Effector memory CD4-positive, alpha-beta T cell (primary cell): ENCODE results near the gene SETBP1.

Experiments
- DNase-seq, 3 donors: peaks; one replicate each; pipeline ENCODE4 v3.0.0-alpha.2; 2020
- H3K27ac ChIP-seq: 2 replicates; pipeline ENCODE4 v1.7.0; 2013; ENCODE audit warnings: mild to moderate bottlenecking, low read length, moderate library complexity; ENCODE audit not compliant: insufficient read depth, poor library complexity, severe bottlenecking
- H3K27me3 ChIP-seq: replicated peaks from 2 replicates; pipeline ENCODE4 v1.7.0; 2013; ENCODE audit warnings: mild to moderate bottlenecking, low read length; ENCODE audit not compliant: insufficient read depth, control insufficient read depth, poor library complexity, severe bottlenecking
- H3K36me3 ChIP-seq: 2 replicates; pipeline ENCODE4 v1.7.0; 2013; ENCODE audit warnings: mild to moderate bottlenecking, low read length, moderate library complexity; ENCODE audit not compliant: control insufficient read depth, insufficient read depth
- H3K4me1 ChIP-seq: 2 replicates; pipeline ENCODE4 v1.7.0; 2013; ENCODE audit warnings: low read length, mild to moderate bottlenecking; ENCODE audit not compliant: control insufficient read depth, insufficient read depth, poor library complexity, severe bottlenecking
- H3K4me3 ChIP-seq: 2 replicates; pipeline ENCODE4 v1.7.0; 2013; ENCODE audit warnings: low read length, low read depth, mild to moderate bottlenecking; ENCODE audit not compliant: insufficient read depth, poor library complexity, severe bottlenecking
- H3K9me3 ChIP-seq: 2 replicates; pipeline ENCODE4 v1.7.0; 2013; ENCODE audit warnings: mild to moderate bottlenecking, low read length, moderate library complexity; ENCODE audit not compliant: control insufficient read depth

SETBP1 gene

GRCh38 chr18:44804033-44804432 is 123.3 kb downstream of the SETBP1 start:
- Histone ChIP-seq H3K27me3 (no peaks in the 10 kb centered on the region), H3K4me3 (no peak overlapping the region), H3K36me3 (no peaks in the 10 kb centered on the region), H3K27ac (no peak overlapping the region), H3K9me3 (no peaks in the 10 kb centered on the region), H3K4me1 (no peaks in the 10 kb centered on the region)
- no peak for DNase-seq

DNA sequence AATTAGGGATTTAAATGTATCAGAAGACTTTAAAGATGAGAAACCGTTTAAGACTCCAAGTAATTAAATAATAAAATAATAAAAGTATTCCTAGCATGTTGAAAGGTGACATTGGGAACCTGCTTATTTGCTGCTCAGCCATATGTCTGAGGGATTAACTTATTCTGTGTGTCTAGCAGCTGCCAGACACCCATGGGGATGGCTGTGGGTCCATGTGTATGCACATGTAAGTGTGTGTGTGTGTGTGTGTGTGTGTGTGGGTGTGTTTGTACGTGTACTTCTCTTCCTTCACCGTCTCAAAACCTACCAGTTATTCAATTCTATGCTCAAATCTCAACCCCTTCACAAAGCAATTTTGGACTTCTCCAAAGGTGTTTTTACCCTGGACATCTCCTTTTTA is 124.5 kb downstream of the SETBP1 start:
- no peak for DNase-seq
- Histone ChIP-seq H3K27me3 (no peaks in the 10 kb centered on the region), H3K4me1 (no peaks in the 10 kb centered on the region), H3K4me3 (no peak overlapping the region), H3K36me3 (no peaks in the 10 kb centered on the region), H3K9me3 (no peaks in the 10 kb centered on the region), H3K27ac (no peak overlapping the region)

DNA sequence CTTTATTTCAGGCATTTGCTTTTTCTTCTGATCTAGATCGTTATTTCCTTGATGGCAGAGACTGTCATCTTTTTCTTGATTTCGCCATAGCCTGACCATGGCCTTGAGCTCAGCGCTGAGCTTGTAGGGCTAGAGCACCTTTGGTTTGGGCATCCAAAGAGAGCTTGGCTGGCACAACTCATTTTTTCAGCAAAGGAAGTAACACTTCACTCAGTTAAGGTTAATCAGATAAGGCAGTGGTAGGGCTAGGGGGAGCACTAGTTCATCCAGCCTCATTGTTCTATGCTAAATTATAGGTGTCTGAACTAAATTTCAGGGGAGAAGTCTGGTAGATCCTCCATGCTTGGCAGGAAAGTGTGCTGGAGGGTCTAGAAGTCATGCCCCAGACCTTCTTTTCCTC is 125.0 kb downstream of the SETBP1 start:
- DNase-seq: no peak
- H3K36me3 ChIP-seq: no peaks in the 10 kb centered on the region

DNA sequence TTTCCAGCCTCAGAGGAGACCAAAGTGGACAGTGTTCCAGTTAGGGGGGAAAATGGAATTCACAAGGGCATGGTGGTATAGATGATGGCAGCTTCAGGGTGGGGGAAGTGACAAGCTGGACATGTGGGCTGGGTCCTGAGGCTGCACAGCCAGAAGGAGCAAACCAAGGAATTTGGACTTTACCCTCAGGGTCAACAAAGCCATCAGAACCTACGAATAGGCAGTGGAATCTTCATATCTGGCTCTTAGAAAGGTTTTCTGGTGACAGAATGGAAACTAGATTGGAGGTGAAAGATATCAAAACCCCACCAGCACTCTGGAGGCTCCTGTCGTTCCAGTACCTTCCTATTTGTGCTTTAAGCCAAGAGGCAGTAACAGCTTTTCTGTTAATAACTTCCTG is 127.1 kb downstream of the SETBP1 start:
- H3K4me3 ChIP-seq: no peak overlapping the region

More for the DNA sequence above, 125.0 kb downstream of the SETBP1 start:
- Histone ChIP-seq H3K27me3 (no peaks in the 10 kb centered on the region), H3K27ac (no peak overlapping the region), H3K4me1 (no peaks in the 10 kb centered on the region), H3K9me3 (no peaks in the 10 kb centered on the region), H3K4me3 (no peak overlapping the region)

GRCh38 chr18:44811572-44812125 is 131.0 kb downstream of the SETBP1 start:
- H3K4me3 ChIP-seq: no peak overlapping the region
- H3K4me1 ChIP-seq: no peaks in the 10 kb centered on the region
- no peaks in the 10 kb centered on the region for H3K36me3 ChIP-seq
- DNase-seq: no peak
- H3K9me3 ChIP-seq: no peaks in the 10 kb centered on the region
- no peaks in the 10 kb centered on the region for H3K27me3 ChIP-seq
- no peak overlapping the region for H3K27ac ChIP-seq

More for the DNA sequence above, 127.1 kb downstream of the SETBP1 start:
- Histone ChIP-seq H3K36me3 (no peaks in the 10 kb centered on the region), H3K27me3 (no peaks in the 10 kb centered on the region), H3K9me3 (no peaks in the 10 kb centered on the region), H3K4me1 (no peaks in the 10 kb centered on the region), H3K27ac (no peak overlapping the region)
- DNase-seq: no peak

- Histone ChIP-seq H3K9me3 (no peaks in the 10 kb centered on the region), H3K4me1 (no peaks in the 10 kb centered on the region), H3K36me3 (no peaks in the 10 kb centered on the region), H3K4me3 (no peak overlapping the region), H3K27me3 (no peaks in the 10 kb centered on the region), H3K27ac (no peak overlapping the region)
- no peak for DNase-seq
Observed at GRCh38 chr18:44812426-44812825, 131.7 kb downstream of the SETBP1 start.

- no peak for DNase-seq
- Histone ChIP-seq H3K27ac (no peak overlapping the region), H3K4me1 (no peaks in the 10 kb centered on the region), H3K27me3 (no peaks in the 10 kb centered on the region), H3K36me3 (no peaks in the 10 kb centered on the region), H3K9me3 (no peaks in the 10 kb centered on the region), H3K4me3 (no peak overlapping the region)
Observed at GRCh38 chr18:44813586-44813985, 132.9 kb downstream of the SETBP1 start.

- Histone ChIP-seq H3K4me1 (no peaks in the 10 kb centered on the region), H3K27me3 (no peaks in the 10 kb centered on the region), H3K9me3 (no peaks in the 10 kb centered on the region), H3K27ac (no peak overlapping the region), H3K36me3 (no peaks in the 10 kb centered on the region), H3K4me3 (no peak overlapping the region)
- no peak for DNase-seq
Observed at GRCh38 chr18:44815108-44815507, 134.4 kb downstream of the SETBP1 start.

GRCh38 chr18:44816050-44816449 is 135.4 kb downstream of the SETBP1 start:
- no peaks in the 10 kb centered on the region for H3K27me3 ChIP-seq
- no peaks in the 10 kb centered on the region for H3K36me3 ChIP-seq
- H3K4me3 ChIP-seq: no peak overlapping the region
- no peak overlapping the region for H3K27ac ChIP-seq
- H3K4me1 ChIP-seq: no peaks in the 10 kb centered on the region
- H3K9me3 ChIP-seq: no peaks in the 10 kb centered on the region
- DNase-seq: no peak

GRCh38 chr18:44816477-44816876 is 135.8 kb downstream of the SETBP1 start:
- Histone ChIP-seq H3K27me3 (no peaks in the 10 kb centered on the region), H3K4me3 (no peak overlapping the region), H3K4me1 (no peaks in the 10 kb centered on the region), H3K9me3 (no peaks in the 10 kb centered on the region), H3K27ac (no peak overlapping the region), H3K36me3 (no peaks in the 10 kb centered on the region)
- no peak for DNase-seq
